Measurements from ENCODE around the gene FER. TPM values are rescaled to one million over a fixed set of nuclear protein-coding genes. Genes with fewer than 3 reads are reported as not detected.

FER gene
- polyA plus RNA-seq, 1 donor from 2014 or later = 8.5 TPM

GRCh38 chr5:108813673-108814072 lies 66.0 kb downstream of the FER start:
- Histone ChIP-seq H3K9ac (ENCODE audit: low read length) (no peak overlapping the region), H3K79me2 (replicated peaks; ENCODE audit: insufficient read depth, low read length) (peaks cover 14% of the 10 kb centered on the region), H2AFZ (ENCODE audit: low read depth, low read length) (no peak overlapping the region), H3K36me3 (ENCODE audit: insufficient read depth, low read length) (no peaks in the 10 kb centered on the region), H3K4me2 (ENCODE audit: low read length) (no peak overlapping the region), H3K9me3 (ENCODE audit: low read length) (no peaks in the 10 kb centered on the region), H3K27ac (ENCODE audit: low read length) (no peak overlapping the region), H3K4me3 (ENCODE audit: low read length) (no peak overlapping the region), H4K20me1 (ENCODE audit: insufficient read depth) (no peaks in the 10 kb centered on the region), H3K27me3 (ENCODE audit: insufficient read depth, low read depth, low read length) (no peaks in the 10 kb centered on the region), H3K9me2 (ENCODE audit: insufficient read depth, low read length) (no peaks in the 10 kb centered on the region), H3F3A (ENCODE audit: insufficient read depth, low read length, poor library complexity, severe bottlenecking) (no peaks in the 10 kb centered on the region)
- TF ChIP-seq EP300 (conservative IDR thresholded peaks at IDR 0.05; ENCODE audit: poor library complexity, severe bottlenecking) = no peak
- no peak for TF ChIP-seq POLR2AphosphoS5 (IDR thresholded peaks at IDR 0.05)
- TF ChIP-seq REST (IDR thresholded peaks at IDR 0.05; ENCODE audit: borderline replicate concordance) = no peak
- TF ChIP-seq EZH2 (IDR thresholded peaks at IDR 0.05; ENCODE audit: borderline replicate concordance, insufficient read depth, low read length, poor library complexity, severe bottlenecking) = no peak
- no peak for TF ChIP-seq TAF1 (IDR thresholded peaks at IDR 0.05; ENCODE audit: low read depth)

DNA sequence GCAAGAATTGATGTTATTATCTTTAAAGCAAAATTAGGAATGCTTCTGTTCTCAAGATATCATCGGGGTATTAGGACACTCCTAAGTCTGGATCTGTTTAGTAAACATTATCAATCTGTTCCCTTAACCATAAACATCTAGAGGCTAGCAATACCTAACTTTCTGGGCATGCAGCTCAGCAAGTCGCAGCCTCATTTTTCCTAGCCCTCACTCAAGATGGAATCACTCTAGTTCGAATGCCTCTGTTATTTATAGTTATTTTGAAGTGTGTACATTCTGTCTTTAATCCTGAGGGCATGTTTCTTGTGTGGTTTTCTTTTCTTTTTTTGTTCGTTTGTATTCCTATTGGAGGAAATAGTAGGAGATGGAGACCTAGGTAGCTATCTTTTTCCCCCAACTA lies 66.9 kb downstream of the FER start:
- Histone ChIP-seq H3K9me3 (ENCODE audit: low read length) (no peaks in the 10 kb centered on the region), H3K27ac (ENCODE audit: low read length) (no peak overlapping the region), H2AFZ (ENCODE audit: low read depth, low read length) (no peak overlapping the region), H3K79me2 (replicated peaks; ENCODE audit: insufficient read depth, low read length) (peaks cover 14% of the 10 kb centered on the region), H3K36me3 (ENCODE audit: insufficient read depth, low read length) (no peaks in the 10 kb centered on the region), H4K20me1 (ENCODE audit: insufficient read depth) (no peaks in the 10 kb centered on the region), H3K27me3 (ENCODE audit: insufficient read depth, low read depth, low read length) (no peaks in the 10 kb centered on the region), H3K9me2 (ENCODE audit: insufficient read depth, low read length) (no peaks in the 10 kb centered on the region), H3K4me2 (ENCODE audit: low read length) (no peak overlapping the region), H3F3A (ENCODE audit: insufficient read depth, low read length, poor library complexity, severe bottlenecking) (no peaks in the 10 kb centered on the region), H3K4me3 (ENCODE audit: low read length) (no peak overlapping the region), H3K9ac (ENCODE audit: low read length) (no peak overlapping the region)
- no peak for TF ChIP-seq EP300 (conservative IDR thresholded peaks at IDR 0.05; ENCODE audit: poor library complexity, severe bottlenecking)
- no peak for TF ChIP-seq REST (IDR thresholded peaks at IDR 0.05; ENCODE audit: borderline replicate concordance)
- no peak for TF ChIP-seq SMC3 (conservative IDR thresholded peaks at IDR 0.05; ENCODE audit: poor library complexity)
- no peak for TF ChIP-seq RAD21 (conservative IDR thresholded peaks at IDR 0.05)
- TF ChIP-seq, protein P1, sequence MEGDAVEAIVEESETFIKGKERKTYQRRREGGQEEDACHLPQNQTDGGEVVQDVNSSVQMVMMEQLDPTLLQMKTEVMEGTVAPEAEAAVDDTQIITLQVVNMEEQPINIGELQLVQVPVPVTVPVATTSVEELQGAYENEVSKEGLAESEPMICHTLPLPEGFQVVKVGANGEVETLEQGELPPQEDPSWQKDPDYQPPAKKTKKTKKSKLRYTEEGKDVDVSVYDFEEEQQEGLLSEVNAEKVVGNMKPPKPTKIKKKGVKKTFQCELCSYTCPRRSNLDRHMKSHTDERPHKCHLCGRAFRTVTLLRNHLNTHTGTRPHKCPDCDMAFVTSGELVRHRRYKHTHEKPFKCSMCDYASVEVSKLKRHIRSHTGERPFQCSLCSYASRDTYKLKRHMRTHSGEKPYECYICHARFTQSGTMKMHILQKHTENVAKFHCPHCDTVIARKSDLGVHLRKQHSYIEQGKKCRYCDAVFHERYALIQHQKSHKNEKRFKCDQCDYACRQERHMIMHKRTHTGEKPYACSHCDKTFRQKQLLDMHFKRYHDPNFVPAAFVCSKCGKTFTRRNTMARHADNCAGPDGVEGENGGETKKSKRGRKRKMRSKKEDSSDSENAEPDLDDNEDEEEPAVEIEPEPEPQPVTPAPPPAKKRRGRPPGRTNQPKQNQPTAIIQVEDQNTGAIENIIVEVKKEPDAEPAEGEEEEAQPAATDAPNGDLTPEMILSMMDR (IDR thresholded peaks at IDR 0.05; ENCODE audit: poor library complexity, severe bottlenecking) = no peak
- no peak for TF ChIP-seq EZH2 (IDR thresholded peaks at IDR 0.05; ENCODE audit: borderline replicate concordance, insufficient read depth, low read length, poor library complexity, severe bottlenecking)
- TF ChIP-seq MXI1 (conservative IDR thresholded peaks at IDR 0.05; ENCODE audit: poor library complexity, severe bottlenecking) = no peak
- TF ChIP-seq TAF1 (IDR thresholded peaks at IDR 0.05; ENCODE audit: low read depth) = no peak
